Fibroblast of skin of left biceps (primary cell): Measurements from ENCODE around the gene ACIN1.

ENCODE experiments used
- DNase-seq, 2 experiments: peaks; one replicate each; pipeline ENCODE4 v3.0.0-alpha.2; 2013; ENCODE audit warnings: low read depth in 2 of 2

The ACIN1 gene

DNA sequence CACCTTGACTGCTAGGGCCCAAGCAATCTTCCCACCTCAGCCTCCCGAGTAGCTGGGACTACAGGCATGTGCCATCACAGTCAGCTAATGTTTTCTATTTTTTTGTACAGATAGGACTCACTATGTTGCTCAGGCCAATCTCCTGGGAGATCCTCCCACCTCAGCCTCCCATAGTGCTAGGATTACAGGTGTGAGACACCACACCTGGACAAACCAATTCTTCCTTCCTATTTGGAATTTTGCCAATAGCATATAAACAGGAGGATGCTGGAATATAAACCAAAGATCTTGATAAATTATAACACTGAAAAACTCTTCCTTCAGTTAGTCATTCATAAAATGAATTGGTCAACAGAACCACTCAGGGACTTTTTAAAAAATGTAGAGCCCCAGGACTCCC lies 8.4 kb downstream of the ACIN1 start:
- DNase-seq = no peak

DNA sequence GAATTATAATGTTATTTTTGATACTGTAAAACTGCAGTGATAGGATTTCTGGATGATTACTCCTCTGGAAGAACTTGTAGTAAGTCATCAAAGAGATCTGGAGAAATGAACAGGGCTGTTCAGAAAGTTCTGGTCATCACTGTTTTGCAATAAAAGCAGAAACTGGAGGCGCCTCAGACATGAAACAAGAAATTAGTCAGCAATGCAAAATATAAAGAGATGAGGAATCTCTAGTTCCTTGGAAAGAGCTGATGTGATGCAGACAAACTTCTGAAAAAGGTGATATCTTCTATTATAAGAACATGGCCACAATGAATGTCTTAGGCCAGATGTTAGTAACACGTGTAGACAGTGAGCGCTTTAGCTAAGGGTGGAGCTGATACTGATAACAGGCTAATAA lies 9.5 kb downstream of the ACIN1 start:
- no peak for DNase-seq

DNA sequence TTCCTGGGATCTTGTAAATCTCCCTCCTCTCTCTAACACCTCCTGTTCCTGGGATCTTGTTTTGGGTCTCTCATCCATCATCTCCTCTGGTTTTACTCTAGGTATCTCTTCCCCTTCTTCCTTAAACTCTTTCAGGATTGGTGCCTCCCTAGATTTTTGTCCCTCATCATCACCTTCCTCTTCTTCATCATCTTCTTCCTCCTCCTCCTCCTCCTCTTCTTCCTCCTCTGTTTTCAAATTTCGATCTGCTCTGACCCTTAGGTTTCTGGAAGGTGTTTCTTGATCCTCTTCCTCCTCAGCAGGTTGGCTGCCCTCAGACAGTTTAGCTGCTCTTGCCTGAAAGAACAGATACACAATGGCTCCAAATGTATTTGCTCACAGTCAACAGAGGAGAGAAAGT lies 14.5 kb downstream of the ACIN1 start:
- DNase-seq = no peak

DNA sequence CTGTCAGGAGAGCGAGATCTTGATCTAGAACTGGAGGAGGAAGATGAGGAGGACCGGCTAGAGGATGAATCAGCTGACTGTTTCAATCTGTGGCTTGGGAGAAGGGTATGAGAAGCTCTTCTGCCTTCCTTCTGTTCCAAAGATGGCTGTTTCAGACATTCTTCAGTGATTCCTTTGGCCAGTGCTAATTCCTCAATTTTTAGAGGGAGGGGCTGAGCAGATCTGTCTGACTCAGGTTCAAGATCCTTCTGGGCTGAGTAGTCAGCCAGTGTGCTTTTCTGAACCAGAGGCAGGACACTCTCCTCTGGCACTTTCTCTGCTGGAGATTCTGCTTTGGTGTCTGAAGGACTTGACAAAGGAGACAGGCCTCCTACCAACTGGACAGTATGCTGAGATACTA lies 15.2 kb downstream of the ACIN1 start:
- no peak for DNase-seq

DNA sequence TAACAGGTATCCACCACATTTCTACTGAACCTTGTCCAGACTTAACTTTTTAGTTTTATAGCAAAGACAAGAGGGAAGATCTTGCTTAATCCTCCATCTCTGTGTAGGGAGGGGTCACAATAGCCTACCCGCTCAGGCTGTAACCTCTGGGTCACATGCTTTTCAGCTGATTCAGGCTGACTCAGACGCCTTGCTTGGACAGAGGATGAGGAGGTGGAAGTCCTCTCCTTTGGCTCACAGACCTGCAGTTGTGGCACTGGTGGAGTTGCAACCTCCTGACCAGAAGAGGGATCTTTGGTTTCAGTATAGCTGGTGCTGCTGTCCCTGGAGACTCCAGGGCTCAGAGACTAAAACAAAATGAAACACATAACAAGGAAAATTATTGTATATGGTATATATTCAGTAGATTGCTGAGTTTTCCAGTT lies 16.2 kb downstream of the ACIN1 start:
- peak; percentile 29 to 30 for DNase-seq

DNA sequence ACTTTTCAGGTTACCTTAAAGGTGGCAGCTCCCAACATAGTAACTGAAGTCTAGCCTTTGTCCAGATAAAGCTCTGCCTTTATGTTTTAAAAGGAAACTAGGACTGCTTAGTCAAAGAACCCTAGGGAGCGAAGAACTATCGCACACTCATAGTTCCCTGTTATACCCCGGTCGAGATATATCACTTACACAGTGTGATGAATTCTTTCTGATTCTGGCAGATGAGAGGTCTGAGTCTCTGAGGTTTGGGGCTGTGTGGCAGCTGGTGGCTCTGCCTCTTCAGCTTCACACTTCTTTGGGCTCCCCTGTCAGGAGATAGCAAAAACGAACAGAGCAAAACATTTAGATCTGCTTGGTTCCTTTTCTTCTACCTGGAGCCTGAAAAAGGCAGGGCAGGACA lies 17.0 kb downstream of the ACIN1 start:
- DNase-seq = no peak

DNA sequence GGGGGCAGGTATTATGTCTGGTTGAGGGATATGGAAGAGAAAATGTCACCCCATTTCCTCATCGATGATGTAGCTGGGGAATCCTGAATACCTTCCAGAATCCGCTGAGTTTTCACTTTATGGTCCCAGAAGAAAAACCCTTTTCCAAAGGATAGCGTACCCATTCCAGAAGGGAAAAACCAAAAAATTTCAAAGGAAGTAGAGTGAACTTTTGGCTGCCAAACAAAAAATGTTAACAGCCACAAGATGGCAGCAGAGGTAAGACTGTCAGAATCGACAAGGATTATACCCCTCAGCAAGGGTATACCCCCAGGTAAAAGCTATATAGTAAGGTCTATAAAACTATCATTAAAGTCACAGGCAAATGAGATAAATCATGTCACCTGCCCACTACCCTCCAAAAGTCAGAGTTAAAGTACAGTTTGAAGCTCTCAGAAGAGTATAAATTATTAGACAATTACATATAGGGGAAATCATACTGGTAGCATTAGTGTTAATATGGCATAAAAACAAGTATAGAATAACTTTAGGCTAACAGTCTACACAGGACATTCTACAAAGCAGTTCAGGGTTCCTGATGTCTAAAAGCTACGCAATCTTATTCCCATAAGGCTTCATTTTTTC lies 18.0 kb downstream of the ACIN1 start:
- DNase-seq = no peak

DNA sequence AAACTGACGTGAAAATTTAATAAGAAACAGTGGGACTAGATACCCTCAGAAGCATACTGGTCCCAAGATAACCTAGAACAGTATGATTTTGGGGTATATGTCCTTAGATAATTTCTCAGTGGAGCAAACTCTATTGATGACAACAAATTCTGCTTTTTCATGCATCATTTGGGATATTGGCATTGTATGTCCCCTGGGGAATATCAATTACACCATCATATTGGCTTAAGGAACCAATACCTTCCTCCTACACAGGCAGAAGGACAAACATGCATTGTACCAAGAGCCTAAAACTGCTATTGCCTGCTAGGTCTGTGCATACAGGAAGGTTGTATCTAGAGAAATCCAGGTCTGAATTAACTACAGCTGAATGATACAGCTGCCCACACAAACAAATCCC lies 20.0 kb downstream of the ACIN1 start:
- no peak for DNase-seq

DNA sequence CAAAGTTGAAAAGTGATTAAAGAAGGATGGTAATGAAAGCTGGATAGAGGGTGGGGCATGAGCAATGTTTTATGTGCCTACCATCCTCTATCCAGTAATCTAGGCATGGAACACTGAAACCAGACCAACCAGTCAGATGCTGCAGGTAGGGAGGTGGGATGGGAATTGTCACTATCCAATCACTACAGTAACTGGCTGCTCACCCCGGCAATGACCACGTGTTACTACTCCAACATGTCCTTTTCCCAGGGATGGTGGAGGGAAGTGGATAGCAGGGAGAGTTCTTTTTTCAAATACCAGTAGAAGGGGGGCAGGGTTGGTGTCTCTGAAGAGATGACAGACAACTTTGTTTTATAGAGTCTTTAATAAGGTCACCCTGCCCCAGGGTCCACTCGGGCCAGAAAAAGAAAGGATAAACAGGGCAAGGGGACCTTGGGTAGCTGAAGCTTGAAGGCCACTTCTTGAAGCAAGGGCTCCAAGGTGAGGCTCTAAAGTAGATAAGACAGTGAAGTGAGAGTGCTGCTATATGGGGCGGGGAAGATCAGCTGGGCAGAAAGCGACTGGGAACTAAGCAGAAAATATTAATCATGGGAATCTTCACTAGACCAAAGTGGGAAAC lies 22.9 kb downstream of the ACIN1 start:
- no peak for DNase-seq

DNA sequence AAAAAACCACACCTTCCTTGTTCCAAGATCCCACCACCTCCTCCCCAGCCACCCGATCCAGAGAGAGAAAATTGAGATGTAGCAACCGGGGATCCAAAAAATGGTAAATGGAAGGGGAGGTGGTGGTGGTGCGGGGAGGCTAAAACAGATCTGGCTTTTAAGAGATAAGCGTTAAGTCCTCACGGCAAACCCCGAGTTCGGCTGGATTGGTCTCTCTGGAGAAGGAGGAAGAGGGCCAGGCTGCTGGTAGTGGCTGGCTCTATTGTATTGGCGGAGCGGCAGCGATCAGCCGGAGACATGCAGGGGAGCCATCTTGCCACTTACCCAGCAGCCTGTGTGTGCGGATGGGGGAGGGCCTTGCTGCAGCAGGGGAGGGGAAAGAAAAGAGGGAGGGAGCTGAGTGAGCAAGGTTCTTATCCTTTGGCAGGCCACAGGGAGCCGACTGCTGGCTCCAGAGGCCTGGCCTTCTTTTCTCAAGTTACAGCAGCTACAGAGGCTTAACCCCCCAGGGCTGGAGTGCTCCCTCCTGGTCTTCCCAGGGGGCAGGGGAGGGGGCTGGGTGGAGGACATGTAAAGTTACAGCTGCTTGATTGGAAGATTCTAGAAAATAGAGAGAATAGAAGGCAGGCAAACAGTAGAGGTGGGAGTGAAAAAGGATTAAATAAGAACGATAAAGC lies 23.6 kb downstream of the ACIN1 start:
- DNase-seq = peak; percentile 70

DNA sequence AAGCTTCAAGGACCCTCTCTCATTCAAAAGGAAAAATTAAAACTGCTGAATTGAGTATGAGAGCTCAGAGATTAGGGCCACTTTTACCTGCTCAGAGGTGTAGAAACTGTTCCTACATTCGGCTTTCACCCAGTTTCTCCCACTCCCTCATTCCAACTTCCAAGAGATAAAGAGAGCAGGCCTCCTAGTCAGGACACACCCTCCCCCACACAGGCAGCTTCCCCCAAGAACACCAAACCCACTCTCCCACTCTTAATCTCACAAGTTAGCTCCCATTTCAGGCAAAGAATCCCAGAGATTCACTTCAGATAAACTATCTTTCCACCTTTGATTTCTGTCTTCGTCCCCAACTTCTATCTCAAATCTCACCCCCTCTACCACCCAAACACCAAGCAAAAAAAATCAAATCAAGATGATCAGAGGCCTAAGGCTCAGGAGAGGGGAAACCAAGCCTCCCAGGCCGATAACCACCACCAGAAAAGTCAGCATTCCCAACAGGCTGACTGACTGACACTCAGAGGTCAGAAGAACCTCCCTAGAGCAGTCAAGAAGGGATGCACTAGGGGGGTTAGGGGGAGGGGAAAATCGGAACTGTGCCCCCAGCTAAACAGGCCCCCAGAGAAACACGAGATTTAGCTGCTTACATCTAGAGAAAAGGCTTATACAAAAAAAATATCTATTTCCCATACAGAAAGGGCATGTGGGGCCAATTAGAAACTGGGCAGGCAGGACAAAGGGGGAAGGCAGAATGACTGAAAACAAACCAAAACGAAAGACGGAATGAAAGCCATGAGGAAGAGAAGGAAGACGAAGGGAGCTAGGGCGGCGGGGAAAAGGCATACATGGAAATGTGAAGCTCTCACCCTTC lies 24.4 kb downstream of the ACIN1 start:
- no peak for DNase-seq

DNA sequence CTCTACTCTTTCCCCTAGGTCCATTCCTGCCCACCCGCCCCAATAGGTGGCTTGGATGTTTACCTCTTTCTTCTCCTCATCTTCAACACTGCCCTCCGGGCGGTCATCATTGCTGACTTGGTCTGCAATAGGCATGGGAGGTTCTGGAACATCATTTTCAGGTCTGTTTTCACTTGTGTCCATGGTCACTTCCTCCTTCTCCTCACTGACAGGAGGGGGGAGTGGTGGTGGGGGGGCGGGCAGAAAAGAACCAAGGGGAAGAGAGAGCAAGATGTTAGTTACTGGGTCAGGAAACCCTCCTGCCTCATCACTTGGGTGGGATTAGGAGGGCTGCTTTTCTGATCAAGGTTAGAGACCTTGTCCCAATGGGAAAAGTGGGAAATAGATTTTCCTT lies 25.5 kb downstream of the ACIN1 start:
- no peak for DNase-seq

DNA sequence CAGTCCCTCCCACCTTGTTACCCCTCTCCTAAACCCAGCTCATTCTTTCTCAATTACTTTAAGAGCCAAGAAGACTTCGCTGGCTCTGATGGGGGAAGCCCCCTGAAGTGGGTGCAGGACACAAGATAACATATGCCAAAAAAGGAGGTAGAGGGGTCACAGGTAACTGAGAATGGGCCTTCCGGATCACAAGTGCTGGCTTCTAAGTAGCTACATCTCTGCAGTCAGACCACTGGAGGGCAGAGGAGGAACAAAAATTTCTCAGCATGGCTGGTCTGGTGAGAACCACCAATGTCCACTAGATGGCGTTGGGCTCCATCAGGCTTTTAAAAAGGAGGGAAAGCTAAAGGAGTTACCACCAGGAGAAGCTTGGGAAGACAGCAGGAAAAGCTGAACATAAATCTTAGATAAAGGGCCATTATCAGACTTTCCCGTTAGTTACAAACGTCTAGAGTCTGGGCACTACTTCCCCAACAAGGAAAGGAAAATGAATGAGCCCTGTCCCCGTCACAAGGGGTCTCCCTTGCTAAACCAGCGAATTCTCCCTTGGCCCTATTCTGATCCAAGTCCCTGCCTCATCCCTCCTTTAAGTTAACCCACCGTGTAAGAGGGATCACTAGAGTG lies 26.0 kb downstream of the ACIN1 start:
- DNase-seq = peak; percentile 64 to 72

DNA sequence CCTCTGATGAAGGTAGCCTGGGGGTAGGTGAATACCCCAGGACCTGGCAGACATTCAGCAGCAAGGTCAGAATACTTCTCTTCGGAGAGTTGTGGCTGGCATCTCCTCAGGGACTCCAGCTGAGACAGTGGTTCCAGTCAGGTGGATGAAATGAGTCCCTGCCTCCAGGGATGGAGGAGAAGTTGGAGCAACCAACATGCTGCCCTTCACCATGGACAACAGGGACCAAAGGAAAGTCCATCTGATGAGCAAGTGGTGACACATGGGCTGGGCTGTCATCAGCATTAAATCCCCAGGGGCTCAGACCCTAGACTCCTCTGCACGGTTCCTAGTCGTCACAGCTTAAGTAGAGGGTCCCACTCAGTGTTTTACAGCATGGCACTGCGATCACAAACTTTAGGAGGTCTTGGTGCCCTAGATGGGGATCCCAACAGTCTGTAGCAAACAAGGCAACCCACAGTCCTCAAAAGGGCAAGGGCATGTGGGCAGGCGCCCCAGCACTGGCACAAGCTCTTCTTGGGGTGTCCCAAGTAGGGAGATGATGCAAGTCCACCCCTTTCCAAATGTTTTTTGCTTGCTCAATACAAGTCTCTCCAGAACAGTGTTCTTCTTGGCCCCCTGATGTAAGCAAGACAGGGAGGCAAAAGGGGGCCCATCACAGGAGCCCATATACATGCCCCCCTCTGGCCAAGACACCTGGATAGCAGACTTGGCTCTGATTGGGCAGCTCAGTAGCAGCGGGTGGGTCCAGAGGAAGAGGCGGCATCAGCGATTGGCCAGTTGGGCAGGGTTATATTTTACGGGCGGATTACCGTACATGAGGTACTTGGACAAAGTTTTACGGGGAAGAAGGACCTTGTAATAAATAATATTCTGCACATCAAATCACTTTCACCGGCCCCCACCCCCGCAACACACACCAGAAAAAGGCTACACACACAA lies 26.8 kb downstream of the ACIN1 start:
- DNase-seq = no peak

DNA sequence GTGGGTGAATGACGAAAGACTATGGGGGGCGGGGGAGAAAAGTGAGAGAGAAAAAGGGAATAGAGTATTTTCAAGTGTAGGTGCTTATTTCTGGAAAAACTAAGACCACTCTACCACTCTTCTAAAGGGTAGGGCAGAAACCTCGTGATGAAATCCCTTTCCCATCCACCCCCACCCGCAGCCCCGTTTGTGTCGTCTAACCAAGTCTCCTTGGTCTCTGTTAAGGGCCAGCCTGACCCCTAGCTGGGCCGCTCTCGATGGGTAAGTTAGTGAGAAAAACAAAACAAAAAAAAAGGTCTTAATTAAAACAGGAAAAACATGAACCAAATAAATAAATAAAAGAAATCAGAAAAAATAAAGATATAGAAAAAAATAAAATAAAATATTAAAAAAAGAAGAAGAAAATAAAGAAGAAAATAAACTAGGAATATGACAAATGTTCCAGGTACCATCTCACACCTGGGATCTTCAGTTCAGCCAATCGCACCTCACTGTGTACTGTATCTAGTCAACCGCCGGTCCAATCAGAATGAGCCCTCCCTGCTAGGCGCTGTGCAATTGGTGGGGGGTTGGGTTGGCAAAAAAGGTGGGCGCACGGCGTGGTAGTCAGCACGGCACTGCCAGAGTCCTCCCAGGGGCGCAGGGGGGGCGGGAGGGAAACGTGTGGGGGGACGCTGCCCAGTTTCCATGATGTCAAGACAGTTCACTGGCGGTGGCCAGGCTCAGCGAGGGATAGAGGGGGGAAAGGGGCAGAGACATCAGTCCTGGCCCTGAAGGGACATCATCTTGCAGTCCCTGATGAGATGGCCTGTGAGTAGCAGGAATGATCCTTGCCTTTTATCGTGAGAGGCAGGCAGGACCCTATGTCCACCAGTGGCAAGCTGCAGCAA lies 27.8 kb downstream of the ACIN1 start:
- no peak for DNase-seq

DNA sequence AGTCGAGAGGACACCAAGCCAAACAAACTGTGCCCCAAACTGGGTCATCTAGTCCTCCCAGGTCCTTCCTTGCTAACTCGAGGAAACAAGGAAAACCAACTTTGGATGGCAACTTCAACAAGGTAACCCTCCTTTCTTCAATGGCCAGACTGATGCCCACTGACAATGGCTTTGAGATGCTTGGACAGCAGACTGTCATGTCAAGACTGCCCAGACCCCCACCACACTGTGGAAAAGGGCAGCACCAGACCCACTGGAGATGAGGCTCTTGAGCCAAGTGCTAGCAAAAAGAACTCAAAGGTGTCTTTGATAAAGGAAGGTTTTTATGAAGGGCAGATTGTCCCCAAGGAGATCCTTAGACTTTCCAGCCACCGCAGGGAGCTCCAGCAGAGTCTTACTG lies 28.6 kb downstream of the ACIN1 start:
- no peak for DNase-seq

DNA sequence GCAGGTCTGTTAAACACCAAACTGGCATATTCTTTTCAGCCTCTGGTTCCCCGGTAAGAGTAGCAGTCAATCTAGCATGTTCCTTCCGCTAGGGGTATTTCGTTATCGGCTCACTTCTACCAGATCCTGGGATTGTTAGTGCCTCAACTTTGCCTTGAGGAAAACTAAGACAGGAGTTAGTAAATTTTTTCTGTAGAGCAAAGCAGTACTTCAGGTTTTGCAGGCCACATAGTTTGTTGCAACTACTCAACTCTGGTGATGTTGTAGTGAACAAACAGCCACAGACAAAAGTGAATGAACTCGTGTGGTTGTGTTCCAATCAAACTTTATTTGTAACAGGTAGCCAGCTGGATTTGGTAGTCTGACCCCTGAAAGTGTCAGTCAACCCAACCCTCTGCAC lies 31.3 kb downstream of the ACIN1 start:
- no peak for DNase-seq

DNA sequence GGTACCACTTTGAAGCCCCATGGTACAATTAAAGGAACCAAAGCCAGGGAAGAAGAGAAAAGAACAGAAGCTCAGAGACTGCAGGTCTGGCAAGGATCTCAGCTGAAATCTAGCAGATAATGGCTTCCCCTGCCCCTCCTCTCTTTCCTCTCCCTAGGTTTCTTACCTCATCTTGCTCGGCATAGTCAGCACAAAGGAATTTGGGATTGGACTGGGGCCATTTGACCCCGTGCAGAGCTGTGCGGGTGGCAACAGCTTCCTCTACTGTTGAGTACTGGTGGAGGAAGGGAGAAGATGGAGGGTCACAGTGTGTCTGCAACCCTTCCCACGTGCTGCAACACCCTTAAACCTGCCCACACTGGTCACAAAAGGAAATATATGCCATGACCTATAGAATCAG lies 32.9 kb downstream of the ACIN1 start:
- peak; percentile 83 to 86 for DNase-seq

DNA sequence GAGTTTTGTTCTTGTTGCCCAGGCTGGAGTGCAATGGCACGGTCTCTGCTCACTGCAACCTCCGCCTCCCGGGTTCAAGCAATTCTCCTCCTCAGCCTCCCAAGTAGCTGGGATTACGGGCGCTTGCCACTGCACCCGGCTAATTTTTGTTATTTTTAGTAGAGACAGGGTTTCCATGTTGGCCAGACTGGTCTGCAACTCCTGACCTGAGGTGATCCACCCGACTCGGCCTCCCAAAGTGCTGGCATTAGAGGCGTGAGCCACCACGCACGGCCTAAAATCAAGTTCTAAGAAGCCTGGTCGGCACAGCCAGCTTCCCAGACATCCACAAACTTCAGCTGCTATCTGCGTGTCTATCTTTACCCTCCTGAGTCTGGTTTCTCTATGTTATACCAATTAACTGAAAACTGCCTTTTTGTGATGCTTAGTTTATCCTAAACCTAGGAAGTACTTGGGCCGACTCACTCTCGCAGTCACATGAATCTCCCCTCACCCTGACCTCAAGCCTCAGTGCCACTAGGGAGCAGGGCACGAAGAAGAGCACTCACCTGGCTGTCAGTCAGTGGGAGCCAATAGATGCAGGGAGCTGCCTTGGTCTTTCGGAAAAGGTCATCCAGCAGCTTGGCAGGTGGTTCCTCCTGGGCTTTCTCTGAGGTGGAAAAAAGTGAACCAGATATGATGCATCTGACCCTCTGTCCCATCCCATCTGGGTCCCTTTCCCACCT lies 34.2 kb downstream of the ACIN1 start:
- no peak for DNase-seq
